ENCODE data around the gene DPEP3.
"Not testable (repeated sequence)": the region's sequence is repeated elsewhere in the genome, so short reads cannot be mapped to it uniquely, and the experiment has no call there.

The DPEP3 gene

GRCh38 chr16:67979955-67980678, at the start of gene DPEP3:
Gene DPEP3, minus strand, starts transcription at chr16:67980499. Its CDS starts 119 bp downstream, at chr16:67980380.
- no peak for DNase-seq

- no peak for DNase-seq
Measured at GRCh38 chr16:68028996-68029395, 48.7 kb upstream of the DPEP3 start.

GRCh38 chr16:68022728-68023537, 42.6 kb upstream of the DPEP3 start, which contains the start of the genes DDX28 and DUS2:
Gene DDX28, minus strand, starts transcription at chr16:68023232. Its CDS starts 30 bp downstream, at chr16:68023202.
Gene DUS2, plus strand, starts transcription at chr16:68023284. Its CDS starts 14,740 bp downstream, at chr16:68038024.
- peak; percentile 90 for DNase-seq

- no peak for DNase-seq
Measured at GRCh38 chr16:68022278-68022727, 42.0 kb upstream of the DPEP3 start.

- no peak for DNase-seq
Measured at GRCh38 chr16:68021490-68021889, 41.2 kb upstream of the DPEP3 start.

GRCh38 chr16:68019167-68019680, 38.9 kb upstream of the DPEP3 start:
- no peak for DNase-seq

- no peak for DNase-seq
Measured at GRCh38 chr16:68015681-68016080, 35.4 kb upstream of the DPEP3 start, which contains the start of gene DPEP2NB. Gene DPEP2NB, minus strand, starts transcription at chr16:68015911. Its CDS starts 141 bp downstream, at chr16:68015770.

- DNase-seq = no peak
Measured at GRCh38 chr16:68013440-68013839, 33.1 kb upstream of the DPEP3 start.

GRCh38 chr16:68009872-68010271, 29.6 kb upstream of the DPEP3 start:
- not testable (repeated sequence) for DNase-seq

- DNase-seq = no peak
Measured at GRCh38 chr16:68009157-68009735, 28.9 kb upstream of the DPEP3 start.

GRCh38 chr16:68005786-68006286, 25.5 kb upstream of the DPEP3 start:
- peak; percentile 83 for DNase-seq

- DNase-seq = no peak
Measured at GRCh38 chr16:68005211-68005610, 24.9 kb upstream of the DPEP3 start.

GRCh38 chr16:68003031-68003430, 22.7 kb upstream of the DPEP3 start:
- DNase-seq = no peak

- DNase-seq = no peak
Measured at GRCh38 chr16:68000450-68000849, 20.2 kb upstream of the DPEP3 start.

GRCh38 chr16:67999985-68000384, 19.7 kb upstream of the DPEP3 start:
- no peak for DNase-seq

GRCh38 chr16:67998779-67999688, 18.7 kb upstream of the DPEP3 start, which contains the start of gene DPEP2:
Gene DPEP2, minus strand, starts transcription at chr16:67999484. Its CDS starts 6,272 bp downstream, at chr16:67993212.
- peak; percentile 75 for DNase-seq

GRCh38 chr16:67998231-67998778, 18.0 kb upstream of the DPEP3 start:
- not testable (repeated sequence) for DNase-seq

GRCh38 chr16:67996666-67997065, 16.4 kb upstream of the DPEP3 start:
- DNase-seq = no peak

GRCh38 chr16:67995423-67995822, 15.1 kb upstream of the DPEP3 start:
- peak; percentile 77 for DNase-seq

GRCh38 chr16:67994040-67994408, 13.7 kb upstream of the DPEP3 start:
- not testable (repeated sequence) for DNase-seq
